ENCODE results near the gene SV2C.

GRCh38 chr5:76379316-76379715, 296.1 kb downstream of the SV2C start:
- TF ChIP-seq POLR2A (IDR thresholded peaks at IDR 0.05) (no peak), EP300 (IDR thresholded peaks at IDR 0.05) (no peak)

Measured in sigmoid colon (tissue), 4 donors.